ENCODE data around the gene TRMT10B. TPM values are rescaled to one million over a fixed set of nuclear protein-coding genes. Genes with fewer than 3 reads are reported as not detected.

TRMT10B gene
- total and polyA plus RNA-seq, 2 of the 13 experiments (the other 11 are each of a cell fraction or from before 2014, with no cell fraction given) = 3.1 to 3.9 TPM

- TF ChIP-seq IKZF4 (CRISPR knock-in tag; IDR thresholded peaks at IDR 0.05; ENCODE audit: borderline replicate concordance, low read depth, not compliant biosample characterization) (peak; percentile 93), ZNF670 (CRISPR knock-in tag; IDR thresholded peaks at IDR 0.05; ENCODE audit: borderline replicate concordance) (no peak), JUNB (CRISPR knock-in tag; IDR thresholded peaks at IDR 0.05; ENCODE audit: borderline replicate concordance) (no peak), KDM4B (CRISPR knock-in tag; IDR thresholded peaks at IDR 0.05) (peak; percentile 21), ELF1 (CRISPR knock-in tag; IDR thresholded peaks at IDR 0.05) (peak; percentile 96), ZNF484 (CRISPR knock-in tag; IDR thresholded peaks at IDR 0.05; ENCODE audit: borderline replicate concordance, low read depth) (0 out of 2 replicates have a peak, but pooled peaks have one; percentile 36), ZNF629 (CRISPR knock-in tag; conservative IDR thresholded peaks at IDR 0.05) (no peak), ZNF549 (CRISPR knock-in tag; IDR thresholded peaks at IDR 0.05) (no peak), XBP1 (CRISPR knock-in tag; IDR thresholded peaks at IDR 0.05) (no peak), JUN (CRISPR knock-in tag; IDR thresholded peaks at IDR 0.05) (no peak), HOXA9 (CRISPR knock-in tag; IDR thresholded peaks at IDR 0.05; ENCODE audit: borderline replicate concordance) (peak; percentile 44; the same call in 1 of the 2 replicates), ZNF367 (CRISPR knock-in tag; IDR thresholded peaks at IDR 0.05; ENCODE audit: borderline replicate concordance) (no peak), ZNF704 (CRISPR knock-in tag; IDR thresholded peaks at IDR 0.05; ENCODE audit: borderline replicate concordance) (peak; percentile 28; the same call in 1 of the 2 replicates), RBM39 (IDR thresholded peaks at IDR 0.05; ENCODE audit: low read depth, low read length, poor library complexity, severe bottlenecking) (peak; percentile 56), RNF2 (conservative IDR thresholded peaks at IDR 0.05; ENCODE audit: low read depth) (no peak; the same call in 1 of the 2 replicates), ZSCAN20 (CRISPR knock-in tag; IDR thresholded peaks at IDR 0.05; ENCODE audit: borderline replicate concordance) (no peak), THAP11 (CRISPR knock-in tag; IDR thresholded peaks at IDR 0.05) (peak; percentile 95), GTF2F1 (IDR thresholded peaks at IDR 0.05; ENCODE audit: low read length) (no peak), ZNF138 (CRISPR knock-in tag; IDR thresholded peaks at IDR 0.05; ENCODE audit: low read depth) (peak; percentile 96), ZMYM2 (CRISPR knock-in tag; IDR thresholded peaks at IDR 0.05) (no peak), TBL1XR1 (IDR thresholded peaks at IDR 0.05; ENCODE audit: borderline replicate concordance, low read length, partially characterized antibody) (no peak), ZNF619 (CRISPR knock-in tag; IDR thresholded peaks at IDR 0.05) (0 out of 2 replicates have a peak, but pooled peaks have one; percentile 57)
- TF ChIP-seq, protein P1, sequence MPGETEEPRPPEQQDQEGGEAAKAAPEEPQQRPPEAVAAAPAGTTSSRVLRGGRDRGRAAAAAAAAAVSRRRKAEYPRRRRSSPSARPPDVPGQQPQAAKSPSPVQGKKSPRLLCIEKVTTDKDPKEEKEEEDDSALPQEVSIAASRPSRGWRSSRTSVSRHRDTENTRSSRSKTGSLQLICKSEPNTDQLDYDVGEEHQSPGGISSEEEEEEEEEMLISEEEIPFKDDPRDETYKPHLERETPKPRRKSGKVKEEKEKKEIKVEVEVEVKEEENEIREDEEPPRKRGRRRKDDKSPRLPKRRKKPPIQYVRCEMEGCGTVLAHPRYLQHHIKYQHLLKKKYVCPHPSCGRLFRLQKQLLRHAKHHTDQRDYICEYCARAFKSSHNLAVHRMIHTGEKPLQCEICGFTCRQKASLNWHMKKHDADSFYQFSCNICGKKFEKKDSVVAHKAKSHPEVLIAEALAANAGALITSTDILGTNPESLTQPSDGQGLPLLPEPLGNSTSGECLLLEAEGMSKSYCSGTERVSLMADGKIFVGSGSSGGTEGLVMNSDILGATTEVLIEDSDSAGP (CRISPR knock-in tag; IDR thresholded peaks at IDR 0.05; ENCODE audit: borderline replicate concordance) = peak; percentile 92
- TF ChIP-seq, protein P2, sequence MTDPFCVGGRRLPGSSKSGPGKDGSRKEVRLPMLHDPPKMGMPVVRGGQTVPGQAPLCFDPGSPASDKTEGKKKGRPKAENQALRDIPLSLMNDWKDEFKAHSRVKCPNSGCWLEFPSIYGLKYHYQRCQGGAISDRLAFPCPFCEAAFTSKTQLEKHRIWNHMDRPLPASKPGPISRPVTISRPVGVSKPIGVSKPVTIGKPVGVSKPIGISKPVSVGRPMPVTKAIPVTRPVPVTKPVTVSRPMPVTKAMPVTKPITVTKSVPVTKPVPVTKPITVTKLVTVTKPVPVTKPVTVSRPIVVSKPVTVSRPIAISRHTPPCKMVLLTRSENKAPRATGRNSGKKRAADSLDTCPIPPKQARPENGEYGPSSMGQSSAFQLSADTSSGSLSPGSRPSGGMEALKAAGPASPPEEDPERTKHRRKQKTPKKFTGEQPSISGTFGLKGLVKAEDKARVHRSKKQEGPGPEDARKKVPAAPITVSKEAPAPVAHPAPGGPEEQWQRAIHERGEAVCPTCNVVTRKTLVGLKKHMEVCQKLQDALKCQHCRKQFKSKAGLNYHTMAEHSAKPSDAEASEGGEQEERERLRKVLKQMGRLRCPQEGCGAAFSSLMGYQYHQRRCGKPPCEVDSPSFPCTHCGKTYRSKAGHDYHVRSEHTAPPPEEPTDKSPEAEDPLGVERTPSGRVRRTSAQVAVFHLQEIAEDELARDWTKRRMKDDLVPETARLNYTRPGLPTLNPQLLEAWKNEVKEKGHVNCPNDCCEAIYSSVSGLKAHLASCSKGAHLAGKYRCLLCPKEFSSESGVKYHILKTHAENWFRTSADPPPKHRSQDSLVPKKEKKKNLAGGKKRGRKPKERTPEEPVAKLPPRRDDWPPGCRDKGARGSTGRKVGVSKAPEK (CRISPR knock-in tag; IDR thresholded peaks at IDR 0.05; ENCODE audit: borderline replicate concordance) = no peak
Observed at GRCh38 chr9:37784616-37785483, 31.2 kb downstream of the TRMT10B start, which contains the start of gene EXOSC3 (continued).
